ENCODE data around the gene PRRG2. TPM values are rescaled to one million over a fixed set of nuclear protein-coding genes. Genes with fewer than 3 reads are reported as not detected.

The PRRG2 gene
- total RNA-seq, 1 experiment from 2014 or later, result 3.3 TPM

- WGBS (ENCODE audit: extremely low coverage, insufficient read length, low lambda C conversion rate), result no CpG with 5 or more reads among the region's 2 CpGs
- Histone ChIP-seq H4K20me1 (ENCODE audit: control insufficient read depth, insufficient read depth, insufficient read length) (no peaks in the 10 kb centered on the region), H3K79me2 (ENCODE audit: insufficient read depth, low read length) (peaks cover 9% of the 10 kb centered on the region; the same call in 1 of the 2 replicates)
These were observed 21.7 kb downstream of the PRRG2 start for GRCh38 chr19:49602806-49603205.

More at GRCh38 chr19:49602806-49603205, 21.7 kb downstream of the PRRG2 start:
- no peak overlapping the region for H3T11ph ChIP-seq (ENCODE audit: low read length)
- no peak overlapping the region for H4K91ac ChIP-seq (ENCODE audit: insufficient read length, low read depth, low read length)
- no peaks in the 10 kb centered on the region for H3K79me1 ChIP-seq (ENCODE audit: insufficient read depth, low read depth, low read length, poor library complexity, severe bottlenecking)
- H2BK5ac ChIP-seq (ENCODE audit: insufficient read length, low read length), result no peak overlapping the region
- no peaks in the 10 kb centered on the region for H3K4me1 ChIP-seq (ENCODE audit: insufficient read depth, low read length)
- no peaks in the 10 kb centered on the region for H3K27me3 ChIP-seq (ENCODE audit: insufficient read depth, low read length)
- H3K18ac ChIP-seq (ENCODE audit: insufficient read length, low read depth, low read length), result no peak overlapping the region
- no peak overlapping the region for H3K27ac ChIP-seq (ENCODE audit: insufficient read length, low read depth, low read length)
- no peak overlapping the region for H3K4ac ChIP-seq (ENCODE audit: low read depth, low read length)
- H3K27ac Mint-ChIP-seq, result no peak overlapping the region
- H3K14ac ChIP-seq (ENCODE audit: insufficient read depth, low read length), result no peak overlapping the region
- no peak overlapping the region for H2AK5ac ChIP-seq (ENCODE audit: insufficient read length, low read length)
- H2BK15ac ChIP-seq (ENCODE audit: low read depth, low read length), result no peak overlapping the region
- no peak overlapping the region for H2BK20ac ChIP-seq (ENCODE audit: low read depth, low read length, poor library complexity, severe bottlenecking)
- H3K4me3 Mint-ChIP-seq, result no peak overlapping the region
- TF ChIP-seq CTCF (conservative IDR thresholded peaks at IDR 0.05), result no peak
- H3K36me3 Mint-ChIP-seq (ENCODE audit: insufficient read depth in 1 of 3, low read depth in 3 of 3), result peaks cover 36 to 91% (median 79%) of the 10 kb centered on the region in 3 experiments
- H2BK120ac ChIP-seq (ENCODE audit: low read depth, low read length, poor library complexity, severe bottlenecking), result no peak overlapping the region
- no peak overlapping the region for H4K5ac ChIP-seq (ENCODE audit: insufficient read length, low read depth, low read length)
- no peak overlapping the region for H3K4me2 ChIP-seq (ENCODE audit: insufficient read depth, insufficient read length, low read length)
- no peaks in the 10 kb centered on the region for H3K9me3 ChIP-seq (ENCODE audit: control insufficient read depth, low read depth, low read length)
- no peak overlapping the region for H3K9ac ChIP-seq (ENCODE audit: extremely low read depth, insufficient read length, low read length)
- no peaks in the 10 kb centered on the region for H3K4me1 Mint-ChIP-seq
- H2BK12ac ChIP-seq (ENCODE audit: insufficient read length, low read depth, low read length), result no peak overlapping the region
- no peak overlapping the region for H2AFZ ChIP-seq (ENCODE audit: low read length)
- H3K27me3 Mint-ChIP-seq (ENCODE audit: low read depth), result no peaks in the 10 kb centered on the region
- H4K8ac ChIP-seq (replicated peaks; ENCODE audit: insufficient read length, low read depth, low read length), result no peak overlapping the region
- no peak for DNase-seq
- H3K23me2 ChIP-seq (ENCODE audit: insufficient read length, low read depth, low read length, poor library complexity, severe bottlenecking), result no peaks in the 10 kb centered on the region
- no peaks in the 10 kb centered on the region for H3K9me3 Mint-ChIP-seq
- no peak overlapping the region for H3K56ac ChIP-seq (ENCODE audit: insufficient read length, low read depth, low read length)
- no peak overlapping the region for H3K23ac ChIP-seq (ENCODE audit: insufficient read length, low read depth, low read length)

Measured in H9 (cell line).